K562 (cell line): ENCODE data around the gene NUDT14.

Experiments used
- CHD1 ChIP-seq: fragments of 200-600 bp; sonication (generic); IDR thresholded peaks from one replicate; pipeline ENCODE4 v1.6.1; 2012; ENCODE audit warnings: mild to moderate bottlenecking, moderate library complexity, low read length, inconsistent platforms
- ERF ChIP-seq: fragments of 450-650 bp; formaldehyde crosslinking; IDR thresholded peaks from 2 replicates; pipeline ENCODE4 v1.4.0; 2020; ENCODE audit warnings: mild to moderate bottlenecking, mixed read lengths
- EZH2 ChIP-seq: IDR thresholded peaks from 2 replicates; pipeline ENCODE4 v1.6.1; 2012; ENCODE audit warnings: low read depth, mild to moderate bottlenecking, inconsistent platforms, low read length, borderline replicate concordance
- GATA2 ChIP-seq: sonication (generic); formaldehyde crosslinking; IDR thresholded peaks from 2 replicates; pipeline ENCODE4 v1.4.0; 2020; ENCODE audit warnings: mild to moderate bottlenecking, missing genetic modification reagents
- KLF16 ChIP-seq: IDR thresholded peaks from 2 replicates; pipeline ENCODE4 v1.6.1; 2016; ENCODE audit warnings: antibody characterized with exemption
- MAFF ChIP-seq: IDR thresholded peaks from 2 replicates; pipeline ENCODE4 v1.6.1; 2012; ENCODE audit warnings: low read length, improper control_type of control experiment
- MYC ChIP-seq, 2 experiments: fragments of 250-450 bp in 1 of 2; sonication (Bioruptor Pico) in 1 of 2; IDR thresholded peaks; 2 replicates each; pipeline versions ENCODE4 v1.5.1 to v1.6.1; 2012 to 2021; ENCODE audit warnings: low read depth in 2 of 2, borderline replicate concordance in 1 of 2, improper control_type of control experiment in 1 of 2, low read length in 1 of 2, mild to moderate bottlenecking in 1 of 2, moderate library complexity in 1 of 2
- POLR2AphosphoS5 ChIP-seq: IDR thresholded peaks from 2 replicates; pipeline ENCODE4 v1.6.1; 2011; ENCODE audit warnings: mild to moderate bottlenecking, low read depth, low read length, moderate library complexity; ENCODE audit not compliant: control insufficient read depth, insufficient read depth
- RAD21 ChIP-seq, 2 experiments: fragments of 250-450 bp in 1 of 2; fragments of 450-650 bp in 1 of 2; sonication (Bioruptor Pico) in 1 of 2; formaldehyde crosslinking in 1 of 2; IDR thresholded peaks in 1 of 2; conservative IDR thresholded peaks in 1 of 2; 2 replicates each; pipeline versions ENCODE4 v1.4.0 to v1.8.0; 2020 to 2022; ENCODE audit warnings: mild to moderate bottlenecking in 2 of 2, moderate library complexity in 1 of 2
- ZNF23 ChIP-seq: fragments of 250-450 bp; sonication (Bioruptor Pico); IDR thresholded peaks from 2 replicates; pipeline ENCODE4 v1.4.0; 2020; ENCODE audit warnings: mild to moderate bottlenecking
- ZNF232 ChIP-seq: sonication (generic); formaldehyde crosslinking; IDR thresholded peaks from 2 replicates; pipeline ENCODE4 v1.8.0; 2022; ENCODE audit warnings: mild to moderate bottlenecking, missing genetic modification reagents
- ZNF76 ChIP-seq: fragments of 250-450 bp; sonication (Bioruptor Pico); IDR thresholded peaks from 2 replicates; pipeline ENCODE4 v1.4.0; 2020; ENCODE audit warnings: mild to moderate bottlenecking, moderate library complexity, borderline replicate concordance
- TF ChIP-seq, protein P1 (sequence below): conservative IDR thresholded peaks from 2 replicates; pipeline ENCODE4 v1.6.1; 2011; ENCODE audit warnings: low read depth, mild to moderate bottlenecking, low read length; ENCODE audit not compliant: control insufficient read depth
- TF ChIP-seq, protein P2 (sequence below): sonication (generic); formaldehyde crosslinking; IDR thresholded peaks from 2 replicates; pipeline ENCODE4 v1.5.0; 2020; ENCODE audit warnings: missing genetic modification reagents

DNA sequence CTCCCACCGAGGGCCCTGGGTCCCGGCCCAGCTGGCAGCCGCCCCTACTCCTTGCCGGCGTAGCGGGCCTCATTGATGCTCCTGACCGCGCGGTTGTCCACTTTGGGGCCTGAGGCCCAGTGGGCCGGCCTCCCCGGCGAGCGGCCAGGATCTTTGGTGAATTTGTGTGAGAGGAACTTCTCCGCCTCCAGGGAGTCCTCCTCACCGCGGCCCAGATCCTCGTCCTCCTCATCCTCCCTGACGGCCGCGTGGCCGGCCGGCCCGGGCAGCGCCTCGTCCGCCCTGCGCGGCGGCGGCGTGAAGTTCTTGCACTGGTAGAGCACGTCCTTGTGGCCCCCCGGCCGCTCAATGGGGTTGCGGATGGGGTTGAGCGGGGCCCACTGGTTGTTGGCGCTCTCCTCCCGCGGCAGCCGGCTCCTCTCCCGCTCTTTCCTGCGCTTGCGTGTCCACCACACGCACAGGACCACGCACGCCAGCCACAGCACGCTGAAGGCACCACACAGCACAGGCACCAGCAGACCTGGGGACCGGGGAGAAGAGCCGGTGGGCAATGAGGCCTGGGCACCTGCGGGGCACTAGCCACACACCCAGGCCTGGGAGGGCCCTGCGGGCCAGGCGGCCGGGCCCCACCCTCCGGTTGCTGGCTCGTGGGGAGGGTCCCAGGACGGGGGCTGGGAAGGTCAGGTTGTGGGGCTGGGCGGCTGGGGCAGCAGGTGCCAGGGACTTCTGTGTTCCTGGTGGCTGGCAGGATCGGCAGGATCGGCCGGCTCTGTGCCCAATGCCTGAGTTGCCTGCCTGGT lies 38.3 kb downstream of the NUDT14 start:
- no peak for TF ChIP-seq ZNF232 (CRISPR knock-in tag)
- TF ChIP-seq, protein P1, sequence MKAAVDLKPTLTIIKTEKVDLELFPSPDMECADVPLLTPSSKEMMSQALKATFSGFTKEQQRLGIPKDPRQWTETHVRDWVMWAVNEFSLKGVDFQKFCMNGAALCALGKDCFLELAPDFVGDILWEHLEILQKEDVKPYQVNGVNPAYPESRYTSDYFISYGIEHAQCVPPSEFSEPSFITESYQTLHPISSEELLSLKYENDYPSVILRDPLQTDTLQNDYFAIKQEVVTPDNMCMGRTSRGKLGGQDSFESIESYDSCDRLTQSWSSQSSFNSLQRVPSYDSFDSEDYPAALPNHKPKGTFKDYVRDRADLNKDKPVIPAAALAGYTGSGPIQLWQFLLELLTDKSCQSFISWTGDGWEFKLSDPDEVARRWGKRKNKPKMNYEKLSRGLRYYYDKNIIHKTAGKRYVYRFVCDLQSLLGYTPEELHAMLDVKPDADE, result no peak
- TF ChIP-seq ZNF23 (CRISPR knock-in tag), result no peak
- TF ChIP-seq, protein P2, sequence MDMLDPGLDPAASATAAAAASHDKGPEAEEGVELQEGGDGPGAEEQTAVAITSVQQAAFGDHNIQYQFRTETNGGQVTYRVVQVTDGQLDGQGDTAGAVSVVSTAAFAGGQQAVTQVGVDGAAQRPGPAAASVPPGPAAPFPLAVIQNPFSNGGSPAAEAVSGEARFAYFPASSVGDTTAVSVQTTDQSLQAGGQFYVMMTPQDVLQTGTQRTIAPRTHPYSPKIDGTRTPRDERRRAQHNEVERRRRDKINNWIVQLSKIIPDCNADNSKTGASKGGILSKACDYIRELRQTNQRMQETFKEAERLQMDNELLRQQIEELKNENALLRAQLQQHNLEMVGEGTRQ (CRISPR knock-in tag), result no peak
- TF ChIP-seq GATA2 (CRISPR knock-in tag), result no peak
- TF ChIP-seq MYC (IDR thresholded peaks at IDR 0.05; ENCODE audit: low read depth, low read length), result no peak
- TF ChIP-seq MYC (CRISPR knock-in tag; IDR thresholded peaks at IDR 0.05; ENCODE audit: borderline replicate concordance, low read depth), result no peak
- no peak for TF ChIP-seq CHD1
- no peak for TF ChIP-seq EZH2
- no peak for TF ChIP-seq RAD21 (CRISPR knock-in tag; conservative IDR thresholded peaks at IDR 0.05 in 1 of 2, IDR thresholded peaks at IDR 0.05 in 1 of 2)
- TF ChIP-seq ZNF76, result no peak
- TF ChIP-seq ERF (CRISPR knock-in tag), result no peak
- no peak for TF ChIP-seq KLF16
- no peak for TF ChIP-seq POLR2AphosphoS5
- TF ChIP-seq MAFF, result no peak
